HG02885 (cell line): ENCODE measurements around the gene GAREM1.
"Not testable (repeated sequence)": the region's sequence is repeated elsewhere in the genome, so short reads cannot be mapped to it uniquely, and the experiment has no call there.

Experiments used
- ATAC-seq: cut with Tn5 transposase; IDR thresholded peaks from one replicate; pipeline ENCODE4 v1.9.1; 2021; ENCODE audit warnings: mild to moderate bottlenecking; ENCODE audit not compliant: unreplicated experiment, poor library complexity

Gene GAREM1

GRCh38 chr18:32299484-32299883 lies 171.2 kb downstream of the GAREM1 start:
- no peak for ATAC-seq

- no peak for ATAC-seq
Measured at GRCh38 chr18:32298171-32298667, 172.5 kb downstream of the GAREM1 start.

GRCh38 chr18:32297579-32298170 lies 173.0 kb downstream of the GAREM1 start:
- ATAC-seq = no peak

- ATAC-seq = no peak
Measured at GRCh38 chr18:32296851-32297250, 173.8 kb downstream of the GAREM1 start.

GRCh38 chr18:32295604-32296003 lies 175.1 kb downstream of the GAREM1 start:
- ATAC-seq = no peak

GRCh38 chr18:32293107-32293506 lies 177.6 kb downstream of the GAREM1 start:
- ATAC-seq = no peak

- not testable (repeated sequence) for ATAC-seq
Measured at GRCh38 chr18:32291623-32292022, 179.1 kb downstream of the GAREM1 start.

- no peak for ATAC-seq
Measured at GRCh38 chr18:32290810-32291209, 179.9 kb downstream of the GAREM1 start.

GRCh38 chr18:32289483-32290075 lies 181.1 kb downstream of the GAREM1 start:
- ATAC-seq = peak; percentile 95

GRCh38 chr18:32287873-32288272 lies 182.8 kb downstream of the GAREM1 start:
- no peak for ATAC-seq

GRCh38 chr18:32287249-32287648 lies 183.4 kb downstream of the GAREM1 start:
- no peak for ATAC-seq

GRCh38 chr18:32286749-32287148 lies 183.9 kb downstream of the GAREM1 start:
- ATAC-seq = no peak

- no peak for ATAC-seq
Measured at GRCh38 chr18:32284284-32284683, 186.4 kb downstream of the GAREM1 start.

- no peak for ATAC-seq
Measured at GRCh38 chr18:32280911-32281310, 189.8 kb downstream of the GAREM1 start.

- no peak for ATAC-seq
Measured at GRCh38 chr18:32280188-32280783, 190.4 kb downstream of the GAREM1 start.

GRCh38 chr18:32278177-32278799 lies 192.4 kb downstream of the GAREM1 start:
- ATAC-seq = no peak

- ATAC-seq = no peak
Measured at GRCh38 chr18:32277549-32277948, 193.1 kb downstream of the GAREM1 start.

- ATAC-seq = no peak
Measured at GRCh38 chr18:32276906-32277305, 193.8 kb downstream of the GAREM1 start.

GRCh38 chr18:32276256-32276655 lies 194.4 kb downstream of the GAREM1 start:
- ATAC-seq = no peak

GRCh38 chr18:32275221-32275620 lies 195.5 kb downstream of the GAREM1 start:
- ATAC-seq = no peak

GRCh38 chr18:32274307-32274706 lies 196.4 kb downstream of the GAREM1 start:
- ATAC-seq = no peak
